Measurements from ENCODE around the gene GZMA.
"Not testable (repeated sequence)": the region's sequence is repeated elsewhere in the genome, so short reads cannot be mapped to it uniquely, and the experiment has no call there.

GZMA gene

GRCh38 chr5:55102348-55102747 is at the start of gene GZMA:
TSS of gene GZMA (plus strand) at chr5:55102646. CDS start at chr5:55102683, 37 bp downstream.
- no peak for DNase-seq

- no peak for DNase-seq
Observed at GRCh38 chr5:55055183-55055582, 47.3 kb upstream of the GZMA start.

GRCh38 chr5:55062039-55062779 is 40.2 kb upstream of the GZMA start:
- DNase-seq = no peak

- DNase-seq = no peak
Observed at GRCh38 chr5:55063220-55063863, 39.1 kb upstream of the GZMA start.

GRCh38 chr5:55063899-55064298 is 38.5 kb upstream of the GZMA start:
- DNase-seq = no peak

- DNase-seq = no peak
Observed at GRCh38 chr5:55064523-55064922, 37.9 kb upstream of the GZMA start.

- DNase-seq = no peak
Observed at GRCh38 chr5:55066277-55066676, 36.2 kb upstream of the GZMA start.

DNA sequence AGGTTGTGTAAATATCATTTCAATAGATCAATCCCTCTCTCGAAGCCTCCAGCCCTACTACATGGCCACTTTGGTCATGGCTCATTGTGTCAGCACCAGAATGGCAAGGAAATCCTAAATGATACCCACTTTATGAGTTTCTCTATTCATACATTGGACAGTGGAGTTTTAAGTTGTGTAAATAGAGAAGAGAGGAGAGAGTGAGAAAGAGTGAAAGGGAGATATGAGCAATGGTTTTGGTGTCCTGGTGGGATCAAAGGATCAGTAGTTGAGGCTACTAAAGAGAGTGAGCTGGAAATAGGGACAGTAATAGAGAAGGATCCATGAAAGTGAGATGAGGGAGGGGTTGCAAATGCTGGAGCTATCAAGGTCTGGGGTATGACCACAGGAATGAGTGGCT is 31.5 kb upstream of the GZMA start:
- no peak for DNase-seq

DNA sequence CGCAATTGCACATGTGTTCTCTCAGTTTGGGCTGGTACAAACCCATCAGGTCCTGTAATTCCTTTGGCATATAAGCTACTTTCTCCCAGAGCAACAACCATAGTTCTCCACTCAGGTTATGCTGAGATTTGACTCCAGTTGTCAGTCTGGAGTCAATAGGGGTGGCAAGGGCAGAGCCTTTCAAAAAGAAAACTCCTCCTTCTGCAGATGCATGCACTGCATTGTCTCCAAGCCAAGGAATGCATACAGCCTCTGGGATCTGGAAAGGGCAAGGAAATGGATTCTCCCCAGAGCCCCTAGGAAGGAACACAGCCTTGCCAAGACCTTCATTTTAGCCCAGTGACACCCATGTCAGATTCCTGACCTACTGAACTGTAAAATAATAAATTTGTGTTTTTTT is 31.0 kb upstream of the GZMA start:
- no peak for DNase-seq

- no peak for DNase-seq
Observed at GRCh38 chr5:55072666-55073065, 29.8 kb upstream of the GZMA start.

- DNase-seq = no peak
Observed at GRCh38 chr5:55073211-55073610, 29.2 kb upstream of the GZMA start.

- no peak for DNase-seq
Observed at GRCh38 chr5:55081541-55081940, 20.9 kb upstream of the GZMA start.

DNA sequence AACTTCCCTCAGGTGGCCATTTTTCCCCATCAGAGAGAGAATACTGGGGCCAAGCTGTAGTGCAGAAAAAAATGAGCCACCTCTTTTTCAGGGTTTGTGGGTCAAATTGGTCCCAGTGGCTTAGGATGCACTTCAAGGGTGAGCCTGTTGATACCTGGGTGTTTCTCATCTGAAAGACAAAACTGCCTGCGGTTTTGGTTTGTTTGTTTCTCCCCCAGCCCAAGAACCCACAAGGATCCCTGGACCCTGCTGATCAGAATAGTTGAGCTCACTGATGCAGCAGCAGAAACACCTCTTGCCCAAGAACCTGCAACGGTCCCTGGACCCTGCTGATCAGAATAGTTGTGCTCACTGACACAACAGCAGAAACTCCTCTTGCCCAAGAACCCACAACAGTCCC is 13.1 kb upstream of the GZMA start:
- DNase-seq = not testable (repeated sequence)

- not testable (repeated sequence) for DNase-seq
Observed at GRCh38 chr5:55091011-55091410, 11.4 kb upstream of the GZMA start.

GRCh38 chr5:55096182-55096581 is 6.3 kb upstream of the GZMA start:
- no peak for DNase-seq

- no peak for DNase-seq
Observed at GRCh38 chr5:55096861-55097260, 5.6 kb upstream of the GZMA start.

- DNase-seq = not testable (repeated sequence)
Observed at GRCh38 chr5:55101148-55101547, 1.3 kb upstream of the GZMA start.

DNA sequence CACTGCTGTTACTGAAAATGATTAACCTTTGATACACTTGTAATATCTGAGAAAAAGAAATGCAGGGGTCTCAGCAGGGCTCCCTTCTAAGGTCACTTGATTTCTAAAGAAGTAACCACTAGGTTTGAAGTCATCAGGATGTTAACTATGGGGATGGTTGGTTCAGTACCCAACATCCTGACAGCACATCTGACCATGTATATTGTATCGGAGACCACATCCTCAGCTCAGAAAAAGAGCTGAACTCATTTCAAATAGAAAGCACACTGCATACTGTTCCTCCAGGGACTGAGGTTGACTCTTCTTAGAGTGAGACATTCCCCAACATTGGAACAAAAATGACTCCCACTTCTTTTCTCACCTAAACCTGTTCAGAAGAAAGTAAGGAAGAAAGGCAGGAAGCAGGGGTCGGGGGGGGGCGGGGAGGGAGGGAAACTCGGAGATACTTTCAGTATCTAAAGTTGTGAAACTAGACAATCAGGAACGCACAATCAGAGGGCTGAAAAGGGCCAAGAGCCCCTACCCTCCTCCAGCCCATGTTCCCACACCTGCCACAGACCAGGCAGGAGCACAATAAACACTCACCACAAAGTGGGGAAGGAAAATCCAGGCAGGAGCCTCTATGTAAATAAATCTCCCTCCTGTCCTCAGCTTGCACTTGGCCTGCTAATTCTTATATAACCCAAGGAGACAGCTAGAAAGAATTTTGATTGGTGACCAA is 730 bp upstream of the GZMA start:
- DNase-seq = no peak

- no peak for DNase-seq
Observed at GRCh38 chr5:55104036-55104772, 1.8 kb downstream of the GZMA start.

- DNase-seq = no peak
Observed at GRCh38 chr5:55104946-55105701, 2.7 kb downstream of the GZMA start.

GRCh38 chr5:55105976-55106375 is 3.5 kb downstream of the GZMA start:
- DNase-seq = not testable (repeated sequence)

DNA sequence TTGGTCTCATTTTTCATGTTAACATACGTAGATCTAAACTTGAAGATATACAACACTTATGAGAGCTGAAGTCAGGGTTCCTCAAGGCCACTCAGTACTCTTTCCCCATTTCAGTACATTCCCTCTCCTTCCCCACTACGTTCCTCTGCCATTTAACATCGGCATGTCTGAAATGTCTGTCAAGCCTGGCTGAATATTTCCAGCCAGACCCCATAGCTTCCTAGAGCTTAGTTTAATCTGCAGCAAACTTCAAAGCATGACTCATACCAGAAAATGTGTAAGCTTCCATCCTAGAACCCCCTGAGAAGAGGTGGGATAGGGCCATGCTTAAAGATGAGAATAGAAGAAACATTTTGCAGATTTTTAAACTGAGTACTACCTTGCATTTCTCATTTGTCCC is 6.2 kb downstream of the GZMA start:
- no peak for DNase-seq

Measured in GOT3 (cell line).